Endothelial cell of umbilical vein (primary cell): Measurements from ENCODE around the gene TMEM94. TPM values are rescaled to one million over a fixed set of nuclear protein-coding genes. Genes with fewer than 3 reads are reported as not detected.

Source experiments
- BruUV-seq: library from RNA; stranded (reverse); fragments of 400-500 nt; replicated peaks from 2 replicates; lab custom pipeline; 2021; lab: Mats Ljungman, UMichigan
- CTCF ChIA-PET: fragments of 300-600, 350-600 bp; sonication (Branson Sonifier 250); formaldehyde crosslinking; loops from one replicate; lab custom pipeline; 2021; ENCODE audit warnings: antibody characterized with exemption, inconsistent platforms; lab: Charles Lee
- POLR2A ChIA-PET: fragments of 300-600, 350-600 bp; sonication (Branson Sonifier 250); formaldehyde crosslinking; loops from one replicate; lab custom pipeline; 2021; ENCODE audit warnings: antibody characterized with exemption, inconsistent platforms; lab: Charles Lee
- DNase-seq: peaks from one replicate; pipeline ENCODE4 v3.0.0-alpha.2; 2011; ENCODE audit warnings: low read depth, low spot score
- FAIRE-seq: peaks from 2 replicates; lab custom pipeline; 2011; peaks lifted over from hg19 to GRCh38; lab: Jason Lieb, UNC
- H2AFZ ChIP-seq: 2 replicates; pipeline ENCODE4 v1.6.0; 2012; ENCODE audit warnings: low read depth, low read length, control low read depth, inconsistent platforms
- H3K27ac ChIP-seq: 2 replicates; pipeline ENCODE4 v1.5.1; 2011; ENCODE audit warnings: low read depth, mild to moderate bottlenecking, control low read depth, low read length, moderate library complexity; ENCODE audit not compliant: insufficient read depth
- H3K27me3 ChIP-seq, 2 experiments: 2 replicates each; pipeline versions ENCODE4 v1.6.0 to v1.6.1; 2011; ENCODE audit warnings: low read length in 2 of 2, mixed read lengths in 1 of 2; ENCODE audit not compliant: control insufficient read depth in 2 of 2, insufficient read depth in 2 of 2
- H3K36me3 ChIP-seq, 2 experiments: 2 replicates in 1 of 2; 3 replicates in 1 of 2; pipeline ENCODE4 v1.5.1; 2011; ENCODE audit warnings: low read length in 2 of 2, mild to moderate bottlenecking in 1 of 2, moderate library complexity in 1 of 2; ENCODE audit not compliant: control insufficient read depth in 2 of 2, insufficient read depth in 2 of 2; ENCODE audit errors: extremely low read depth in 1 of 2
- H3K4me1 ChIP-seq: 3 replicates; pipeline ENCODE4 v1.5.1; 2011; ENCODE audit warnings: mild to moderate bottlenecking, low read length; ENCODE audit not compliant: control insufficient read depth, insufficient read depth; ENCODE audit errors: extremely low read depth
- H3K4me2 ChIP-seq: 2 replicates; pipeline ENCODE4 v1.6.1; 2011; ENCODE audit warnings: low read length, control low read depth, mixed read lengths; ENCODE audit not compliant: insufficient read depth
- H3K4me3 ChIP-seq, 3 experiments: fragments of 200-600 bp in 1 of 3; sonication (generic), shearing (Covaris generic) in 1 of 3; replicated peaks in 1 of 3; 2 replicates each; pipeline ENCODE4 v1.5.1; 2011 to 2016; ENCODE audit warnings: control low read depth in 3 of 3, low read length in 3 of 3, mild to moderate bottlenecking in 2 of 3, inconsistent platforms in 1 of 3, low read depth in 1 of 3, moderate library complexity in 1 of 3; ENCODE audit not compliant: insufficient read depth in 1 of 3
- H3K79me2 ChIP-seq: 2 replicates; pipeline ENCODE4 v1.6.0; 2012; ENCODE audit warnings: low read length, inconsistent platforms; ENCODE audit not compliant: control insufficient read depth, insufficient read depth
- H3K9ac ChIP-seq: replicated peaks from 2 replicates; pipeline ENCODE3; 2011; ENCODE audit warnings: low read length, control low read depth; ENCODE audit not compliant: insufficient read depth; ENCODE audit errors: extremely low read depth
- H3K9me1 ChIP-seq: replicated peaks from 3 replicates; pipeline ENCODE4 v1.6.0; 2011; ENCODE audit warnings: mild to moderate bottlenecking, low read length; ENCODE audit not compliant: control insufficient read depth, insufficient read depth; ENCODE audit errors: extremely low read depth
- H3K9me3 ChIP-seq: replicated peaks from 2 replicates; pipeline ENCODE4 v1.5.1; 2012; ENCODE audit warnings: low read length, inconsistent platforms; ENCODE audit not compliant: control insufficient read depth, insufficient read depth
- H4K20me1 ChIP-seq: replicated peaks from 2 replicates; pipeline ENCODE3; 2011; ENCODE audit warnings: mild to moderate bottlenecking, low read length; ENCODE audit not compliant: control insufficient read depth, insufficient read depth; ENCODE audit errors: extremely low read depth
- CTCF ChIP-seq, 2 donors: IDR thresholded peaks; 1 replicate in 1 of 2; 2 replicates in 1 of 2; pipeline ENCODE4 v1.5.1; 2011; ENCODE audit warnings: low read length in 2 of 2, mild to moderate bottlenecking in 2 of 2, moderate library complexity in 2 of 2, control low read depth in 1 of 2, inconsistent platforms in 1 of 2, low read depth in 1 of 2; ENCODE audit not compliant: insufficient read depth in 1 of 2; ENCODE audit errors: extremely low read depth in 1 of 2
- EZH2 ChIP-seq: IDR thresholded peaks from 2 replicates; pipeline ENCODE4 v1.6.1; 2012; ENCODE audit warnings: borderline replicate concordance, low read depth, mild to moderate bottlenecking, moderate library complexity, low read length, inconsistent platforms; ENCODE audit not compliant: severe bottlenecking
- FOS ChIP-seq: IDR thresholded peaks from 2 replicates; pipeline ENCODE4 v1.6.1; 2011; ENCODE audit warnings: mild to moderate bottlenecking, low read length, moderate library complexity, borderline replicate concordance; ENCODE audit not compliant: insufficient read depth
- GATA2 ChIP-seq: IDR thresholded peaks from 2 replicates; pipeline ENCODE4 v1.7.0; 2011; ENCODE audit warnings: low read depth, mild to moderate bottlenecking, moderate library complexity, mixed read lengths, low read length; ENCODE audit not compliant: insufficient read length, insufficient read depth
- JUN ChIP-seq: IDR thresholded peaks from 2 replicates; pipeline ENCODE4 v1.6.1; 2011; ENCODE audit warnings: borderline replicate concordance, low read depth; ENCODE audit not compliant: insufficient read length, insufficient read depth
- MAX ChIP-seq: IDR thresholded peaks from 2 replicates; pipeline ENCODE4 v1.6.1; 2011; ENCODE audit not compliant: insufficient read depth, insufficient read length
- MYC ChIP-seq: IDR thresholded peaks from one replicate; pipeline ENCODE4 v1.6.1; 2011; ENCODE audit warnings: mild to moderate bottlenecking, low read depth, low read length
- POLR2A ChIP-seq: IDR thresholded peaks from 2 replicates; pipeline ENCODE4 v1.6.1; 2012; ENCODE audit warnings: low read depth, mild to moderate bottlenecking, control low read depth, low read length
- POLR2AphosphoS5 ChIP-seq: IDR thresholded peaks from 2 replicates; pipeline ENCODE4 v1.6.1; 2012; ENCODE audit warnings: low read depth, mild to moderate bottlenecking, control low read depth, low read length, moderate library complexity; ENCODE audit not compliant: insufficient read depth
- dilution Hi-C: fragments of 300-500 bp; cut with MboI; formaldehyde crosslinking; loops from one replicate; pipeline ENCODE4 v1.15.0; 2019; ENCODE audit warnings: low sequenced_read_pairs; ENCODE audit not compliant: extremely low pct_ligation_motif_present
- intact Hi-C: fragments of 100-400 bp; cut with micrococcal nuclease; formaldehyde crosslinking; loops from one replicate; pipeline ENCODE4 v1.10.0; 2022
- polyA plus RNA-seq, 4 experiments: library from polyadenylated mRNA; depleted of rRNA in 3 of 4; stranded (reverse) in 3 of 4; unstranded in 1 of 4; fragments of >200 nt; gene quantifications; 2 replicates each; pipeline versions ENCODE4 v1.2.1 to v1.2.3, GENCODE V29; 2011 to 2012; ENCODE audit warnings: missing spikeins in 1 of 4
- total RNA-seq: library from RNA; stranded (reverse); gene quantifications from 2 replicates; pipeline ENCODE4 v1.2.3, GENCODE V29; 2021

The TMEM94 gene
- total and polyA plus RNA-seq, 2 donors (not counting 3 experiments of a cell fraction or from before 2014, with no cell fraction given), result 69.2 to 75.9 TPM

GRCh38 chr17:75491680-75492079 is 35.2 kb downstream of the TMEM94 start:
- dilution Hi-C loops, result no loop called here
- TF ChIP-seq EZH2, result no peak
- TF ChIP-seq POLR2AphosphoS5, result no peak
- TF ChIP-seq GATA2, result no peak
- no peak for TF ChIP-seq CTCF (IDR thresholded peaks at IDR 0.05; ENCODE audit: extremely low read depth in 1 of 2, insufficient read depth in 1 of 2, low read depth in 1 of 2, low read length in 2 of 2)
- TF ChIP-seq MAX, result no peak
- no peak for TF ChIP-seq FOS
- no peak for TF ChIP-seq MYC
- no peak for TF ChIP-seq JUN
- no peak for TF ChIP-seq POLR2A
- ChIA-PET POLR2A (no interaction called here), CTCF (no interaction called here)
- Histone ChIP-seq H3K27ac (no peak overlapping the region), H4K20me1 (no peaks in the 10 kb centered on the region), H3K79me2 (no peaks in the 10 kb centered on the region), H3K36me3 (peaks cover 0 to 27% of the 10 kb centered on the region in 2 experiments), H3K9me1 (no peaks in the 10 kb centered on the region), H2AFZ (no peak overlapping the region), H3K9me3 (no peaks in the 10 kb centered on the region), H3K4me3 (no peak overlapping the region), H3K27me3 (no peaks in the 10 kb centered on the region), H3K4me1 (peaks cover 9% of the 10 kb centered on the region), H3K9ac (no peak overlapping the region), H3K4me2 (no peak overlapping the region)
- DNase-seq, result no peak
- BruUV-seq, result no TSS peak
- intact Hi-C loops, result no loop called here
- no peak for FAIRE-seq
